HepG2 (cell line): Measurements from ENCODE around the gene PDE9A. TPM values are rescaled to one million over a fixed set of nuclear protein-coding genes. Genes with fewer than 3 reads are reported as not detected.

Source experiments
- ATAC-seq: fragments of 200-7000 bp; cut with Tn5 transposase; 3 replicates; pipeline ENCODE4 v1.9.1; 2020; ENCODE audit warnings: mild to moderate bottlenecking, moderate library complexity
- BruUV-seq: library from RNA; stranded (reverse); fragments of 400-500 nt; replicated peaks from 2 replicates; lab custom pipeline; 2021; lab: Mats Ljungman, UMichigan
- CTCF ChIA-PET: fragments of 300-600 bp; formaldehyde crosslinking; extraction: SDS; loops from one replicate; lab custom pipeline; 2021; ENCODE audit warnings: low total read pairs, inconsistent platforms, low intra/inter-chr PET ratio; lab: Yijun Ruan, JAX
- POLR2A ChIA-PET: fragments of 350-600 bp; sonication (Branson Sonifier 250); formaldehyde crosslinking; loops from one replicate; lab custom pipeline; 2020; ENCODE audit warnings: antibody characterized with exemption, inconsistent platforms; lab: Yijun Ruan, JAX
- DNase-seq: peaks from one replicate; pipeline ENCODE4 v3.0.0-alpha.2; 2015; ENCODE audit warnings: low spot score
- FAIRE-seq: peaks from 3 replicates; lab custom pipeline; 2011; peaks lifted over from hg19 to GRCh38; lab: Jason Lieb, UNC
- H2AFZ ChIP-seq: one replicate; pipeline ENCODE4 v1.6.1; 2011; ENCODE audit warnings: low read length, inconsistent platforms
- H3K27ac ChIP-seq: fragments of 300-600 bp; 3 replicates; pipeline ENCODE4 v1.8.0; 2011; ENCODE audit warnings: mixed run types, mild to moderate bottlenecking, mixed read lengths, low read length, inconsistent platforms; ENCODE audit not compliant: insufficient read depth; ENCODE audit errors: extremely low read length
- H3K27me3 ChIP-seq, 2 experiments: fragments of 200-600 bp in 1 of 2; 2 replicates in 1 of 2; 3 replicates in 1 of 2; pipeline versions ENCODE4 v1.6.0 to v1.8.0; 2011; ENCODE audit warnings: low read length in 2 of 2, mild to moderate bottlenecking in 2 of 2, moderate library complexity in 2 of 2, inconsistent platforms in 1 of 2; ENCODE audit not compliant: insufficient read depth in 2 of 2, control insufficient read depth in 1 of 2
- H3K36me3 ChIP-seq, 2 experiments: fragments of 200-600 bp in 1 of 2; replicated peaks in 1 of 2; 2 replicates in 1 of 2; 3 replicates in 1 of 2; pipeline versions ENCODE4 v1.5.1 to v1.8.0; 2011; ENCODE audit warnings: low read length in 2 of 2, inconsistent platforms in 1 of 2; ENCODE audit not compliant: insufficient read depth in 2 of 2, control insufficient read depth in 1 of 2
- H3K4me1 ChIP-seq: 2 replicates; pipeline ENCODE4 v1.5.1; 2012; ENCODE audit warnings: low read length, inconsistent platforms; ENCODE audit not compliant: insufficient read depth
- H3K4me2 ChIP-seq: 2 replicates; pipeline ENCODE4 v1.6.0; 2011; ENCODE audit warnings: low read depth, low read length, inconsistent platforms
- H3K4me3 ChIP-seq, 3 experiments: fragments of 200-600 bp in 1 of 3; sonication (generic), shearing (Covaris generic) in 1 of 3; replicated peaks in 1 of 3; 2 replicates each; pipeline ENCODE4 v1.5.1; 2011 to 2016; ENCODE audit warnings: low read length in 3 of 3, inconsistent platforms in 2 of 3, low read depth in 2 of 3, mild to moderate bottlenecking in 2 of 3, control low read depth in 1 of 3, mixed read lengths in 1 of 3; ENCODE audit not compliant: insufficient read depth in 1 of 3
- H3K79me2 ChIP-seq: one replicate; pipeline ENCODE4 v1.6.1; 2011; ENCODE audit warnings: low read length, inconsistent platforms; ENCODE audit not compliant: insufficient read depth
- H3K9ac ChIP-seq: 2 replicates; pipeline ENCODE4 v1.6.0; 2011; ENCODE audit warnings: mild to moderate bottlenecking, low read depth, low read length, inconsistent platforms; ENCODE audit not compliant: insufficient read depth
- H3K9me3 ChIP-seq: 2 replicates; pipeline ENCODE4 v1.5.1; 2012; ENCODE audit warnings: mild to moderate bottlenecking, low read length
- H4K20me1 ChIP-seq: 2 replicates; pipeline ENCODE4 v1.6.0; 2011; ENCODE audit warnings: inconsistent platforms, mild to moderate bottlenecking, low read length, moderate library complexity; ENCODE audit not compliant: insufficient read depth
- ASH2L ChIP-seq: fragments of 300-600, 200-600 bp; sonication (generic); IDR thresholded peaks from 2 replicates; pipeline ENCODE4 v1.7.0; 2017; ENCODE audit warnings: low read depth, mild to moderate bottlenecking, moderate library complexity, mixed read lengths, low read length; ENCODE audit not compliant: insufficient read length
- GZF1 ChIP-seq: sonication (generic); formaldehyde crosslinking; IDR thresholded peaks from 2 replicates; pipeline ENCODE4 v1.5.1; 2020; ENCODE audit warnings: mild to moderate bottlenecking, missing genetic modification reagents
- KDM2A ChIP-seq: sonication (generic); formaldehyde crosslinking; IDR thresholded peaks from 2 replicates; pipeline ENCODE4 v1.4.0; 2020; ENCODE audit warnings: low read depth, missing genetic modification reagents, borderline replicate concordance
- SMC3 ChIP-seq: IDR thresholded peaks from 2 replicates; pipeline ENCODE4 v1.6.1; 2011; ENCODE audit warnings: low read length, improper control_type of control experiment
- XRCC5 ChIP-seq: fragments of 200-400 bp; formaldehyde crosslinking; optimal IDR thresholded peaks from 2 replicates; pipeline ENCODE3; 2017; ENCODE audit warnings: mild to moderate bottlenecking, low read length
- ZNF510 ChIP-seq: sonication (generic); formaldehyde crosslinking; IDR thresholded peaks from 2 replicates; pipeline ENCODE4 v1.4.0; 2020; ENCODE audit warnings: low read depth, mild to moderate bottlenecking, missing genetic modification reagents
- ZNF547 ChIP-seq: sonication (generic); formaldehyde crosslinking; IDR thresholded peaks from 2 replicates; pipeline ENCODE4 v1.5.1; 2020; ENCODE audit warnings: mild to moderate bottlenecking, missing genetic modification reagents
- ZNF850 ChIP-seq: sonication (generic); formaldehyde crosslinking; conservative IDR thresholded peaks from 2 replicates; pipeline ENCODE4 v1.9.0; 2021; ENCODE audit warnings: mild to moderate bottlenecking, missing genetic modification reagents
- WGBS: methylation state at CpG from one replicate; pipeline ENCODE4 v1.1.6; 2017; ENCODE audit warnings: low lambda C conversion rate; 5-methylcytosine and 5-hydroxymethylcytosine counted together
- in situ Hi-C: cut with HindIII; loops from 2 replicates; pipeline ENCODE4 v1.10.0; 2017; ENCODE audit warnings: low pct_unique_long_range_greater_than_20kb; ENCODE audit not compliant: extremely low pct_ligation_motif_present
- intact Hi-C: fragments of 100-400 bp; cut with micrococcal nuclease; formaldehyde crosslinking; loops from one replicate; pipeline ENCODE4 v1.10.0; 2022; ENCODE audit not compliant: unreplicated experiment
- polyA plus RNA-seq, 8 experiments: library from polyadenylated mRNA; depleted of rRNA in 3 of 8; stranded (reverse) in 7 of 8; unstranded in 1 of 8; fragments of >200 nt; fragmentation: Illumina TruSeq in 4 of 8; extraction: Trizol in 4 of 8; gene quantifications; 2 replicates each; pipeline versions ENCODE4 v1.2.1 to v1.2.3, GENCODE V29; 2011 to 2016; ENCODE audit warnings: low read depth in 4 of 8, missing spikeins in 1 of 8, mixed read lengths in 1 of 8; ENCODE audit not compliant: insufficient read depth in 1 of 8
- total RNA-seq, 5 experiments: library from RNA; depleted of rRNA; stranded (reverse); fragments of >200 nt; fragmentation: Illumina TruSeq; extraction: Trizol; gene quantifications; 2 replicates each; pipeline ENCODE4 v1.2.3, GENCODE V29; 2016; ENCODE audit warnings: low read depth in 1 of 5
- TF ChIP-seq, protein P1 (sequence below): sonication (generic); formaldehyde crosslinking; IDR thresholded peaks from 2 replicates; pipeline ENCODE4 v1.4.0; 2020; ENCODE audit warnings: missing genetic modification reagents
- TF ChIP-seq, protein P2 (sequence below): sonication (generic); formaldehyde crosslinking; IDR thresholded peaks from 2 replicates; pipeline ENCODE4 v1.5.1; 2020; ENCODE audit warnings: mild to moderate bottlenecking, missing genetic modification reagents, moderate library complexity

The PDE9A gene
- total and polyA plus RNA-seq, 2 of the 13 experiments (the other 11 are each of a cell fraction or from before 2014, with no cell fraction given): 4.6 to 19.7 TPM

DNA sequence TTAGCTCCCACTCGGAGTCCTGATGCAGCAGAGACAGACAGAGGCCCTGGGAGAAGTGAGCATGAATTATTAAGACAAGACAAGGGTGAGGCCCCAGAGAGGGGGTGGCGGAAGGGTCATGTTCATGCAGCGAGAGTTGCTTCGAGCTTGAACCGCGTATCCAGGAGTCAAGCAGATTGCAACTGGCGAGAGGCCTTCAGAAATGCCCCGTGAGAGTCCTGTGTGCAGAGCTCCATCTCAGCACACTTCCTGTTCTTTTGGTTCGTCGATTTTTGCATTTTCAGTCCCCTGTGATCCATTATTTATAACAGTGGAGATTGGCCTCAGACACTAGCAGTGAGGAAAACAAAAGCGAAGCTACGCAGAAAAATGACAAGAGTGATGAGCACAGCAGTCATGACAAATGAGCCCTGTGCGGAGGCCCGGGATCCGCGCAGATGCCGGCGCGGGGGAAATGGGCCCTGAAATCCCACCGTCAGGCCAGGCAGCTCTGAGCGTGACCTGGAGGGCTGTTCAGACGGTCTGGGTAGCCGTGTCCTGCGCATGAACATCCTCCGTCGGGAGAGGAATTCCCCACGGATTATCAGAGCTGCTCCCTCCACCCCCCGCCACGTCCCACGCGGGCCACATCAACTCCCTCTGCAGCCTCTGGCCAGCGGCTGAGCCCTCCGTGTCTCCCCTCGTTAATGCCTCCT lies 15.0 kb downstream of the PDE9A start:
- H4K20me1 ChIP-seq: peaks cover 24% of the 10 kb centered on the region; the same call in 1 of the 2 replicates
- ATAC-seq: no peak
- TF ChIP-seq ZNF850 (no peak), ZNF547 (CRISPR knock-in tag) (no peak)
- TF ChIP-seq, protein P1, sequence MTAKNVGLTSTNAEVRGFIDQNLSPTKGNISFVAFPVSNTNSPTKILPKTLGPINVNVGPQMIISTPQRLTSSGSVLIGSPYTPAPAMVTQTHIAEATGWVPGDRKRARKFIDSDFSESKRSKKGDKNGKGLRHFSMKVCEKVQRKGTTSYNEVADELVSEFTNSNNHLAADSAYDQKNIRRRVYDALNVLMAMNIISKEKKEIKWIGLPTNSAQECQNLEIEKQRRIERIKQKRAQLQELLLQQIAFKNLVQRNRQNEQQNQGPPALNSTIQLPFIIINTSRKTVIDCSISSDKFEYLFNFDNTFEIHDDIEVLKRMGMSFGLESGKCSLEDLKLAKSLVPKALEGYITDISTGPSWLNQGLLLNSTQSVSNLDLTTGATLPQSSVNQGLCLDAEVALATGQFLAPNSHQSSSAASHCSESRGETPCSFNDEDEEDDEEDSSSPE: no peak
- BruUV-seq: no TSS peak
- no peak overlapping the region for H3K4me3 ChIP-seq
- intact Hi-C loops (no loop called here), in situ Hi-C loops (loop anchor here (25.0 kb wide), 1 partner anchor 94 kb away; no protein-coding TSS in a partner anchor)
- no peak for DNase-seq
- ChIA-PET POLR2A (interaction anchor here (0.9 kb wide), 1 partner anchor 14 kb away, joined by 3 read pairs; no protein-coding TSS in a partner anchor), CTCF (no interaction called here)
- no peak overlapping the region for H3K27ac ChIP-seq
- no peak for FAIRE-seq
- no peak overlapping the region for H3K9ac ChIP-seq
- WGBS: 81% methylated on average over 28 of the region's 34 CpGs
- H3K36me3 ChIP-seq: no peaks in the 10 kb centered on the region; a peak in 1 of 5 replicates
- no peaks in the 10 kb centered on the region for H3K9me3 ChIP-seq
- no peak overlapping the region for H3K4me2 ChIP-seq
- no peak overlapping the region for H2AFZ ChIP-seq
- H3K4me1 ChIP-seq: peaks cover 37% of the 10 kb centered on the region
- no peaks in the 10 kb centered on the region; a peak in 1 of 5 replicates for H3K27me3 ChIP-seq
- H3K79me2 ChIP-seq: no peaks in the 10 kb centered on the region

DNA sequence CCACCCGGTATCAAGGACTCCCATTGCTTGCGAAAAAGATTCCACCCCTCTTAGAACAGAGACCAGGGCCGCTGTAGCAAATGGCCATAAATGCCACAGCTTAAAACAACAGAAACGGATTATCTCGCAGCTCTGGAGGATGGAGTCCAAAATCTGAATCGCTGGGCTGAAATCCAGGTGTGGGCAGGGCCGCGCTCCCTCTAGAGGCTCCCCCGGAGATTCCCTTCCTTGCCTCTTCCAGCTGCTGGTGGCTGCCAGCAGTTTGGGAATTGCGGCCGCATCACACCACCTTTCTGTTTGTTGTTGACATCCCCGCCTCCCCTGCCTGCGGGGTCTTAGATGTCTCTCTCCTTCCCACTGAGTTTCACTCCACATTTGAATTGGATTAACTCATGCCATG lies 15.6 kb downstream of the PDE9A start:
- H3K27ac ChIP-seq: no peak overlapping the region
- peak; percentile 29 for DNase-seq
- no peaks in the 10 kb centered on the region for H3K9me3 ChIP-seq
- peak; percentile 68 for ATAC-seq
- intact Hi-C loops (no loop called here), in situ Hi-C loops (loop anchor here (25.0 kb wide), 1 partner anchor 93 kb away; no protein-coding TSS in a partner anchor)
- H3K9ac ChIP-seq: no peak overlapping the region
- 45% methylated on average over 12 of the region's 13 CpGs for WGBS
- no TSS peak for BruUV-seq
- H3K4me3 ChIP-seq: no peak overlapping the region
- H3K4me2 ChIP-seq: no peak overlapping the region
- POLR2A ChIA-PET: interaction anchor here (0.9 kb wide), 1 partner anchor 15 kb away, joined by 3 read pairs; no protein-coding TSS in a partner anchor
- no peaks in the 10 kb centered on the region for H3K79me2 ChIP-seq
- H3K27me3 ChIP-seq: no peaks in the 10 kb centered on the region; a peak in 1 of 5 replicates
- H3K36me3 ChIP-seq: no peaks in the 10 kb centered on the region; a peak in 1 of 5 replicates
- H3K4me1 ChIP-seq: peaks cover 39% of the 10 kb centered on the region
- FAIRE-seq: peak; percentile 32
- H4K20me1 ChIP-seq: peaks cover 29% of the 10 kb centered on the region; the same call in 1 of the 2 replicates
- H2AFZ ChIP-seq: no peak overlapping the region
- CTCF ChIA-PET: no interaction called here
- no peak for TF ChIP-seq ASH2L
- 0 out of 2 replicates have a peak, but pooled peaks have one; percentile 20 for TF ChIP-seq KDM2A
- TF ChIP-seq ZNF510 (CRISPR knock-in tag): no peak
- TF ChIP-seq SMC3: peak; percentile 27; the same call in 1 of the 2 replicates
- TF ChIP-seq GZF1 (CRISPR knock-in tag): no peak
- peak; percentile 43 for TF ChIP-seq XRCC5
- TF ChIP-seq, protein P2, sequence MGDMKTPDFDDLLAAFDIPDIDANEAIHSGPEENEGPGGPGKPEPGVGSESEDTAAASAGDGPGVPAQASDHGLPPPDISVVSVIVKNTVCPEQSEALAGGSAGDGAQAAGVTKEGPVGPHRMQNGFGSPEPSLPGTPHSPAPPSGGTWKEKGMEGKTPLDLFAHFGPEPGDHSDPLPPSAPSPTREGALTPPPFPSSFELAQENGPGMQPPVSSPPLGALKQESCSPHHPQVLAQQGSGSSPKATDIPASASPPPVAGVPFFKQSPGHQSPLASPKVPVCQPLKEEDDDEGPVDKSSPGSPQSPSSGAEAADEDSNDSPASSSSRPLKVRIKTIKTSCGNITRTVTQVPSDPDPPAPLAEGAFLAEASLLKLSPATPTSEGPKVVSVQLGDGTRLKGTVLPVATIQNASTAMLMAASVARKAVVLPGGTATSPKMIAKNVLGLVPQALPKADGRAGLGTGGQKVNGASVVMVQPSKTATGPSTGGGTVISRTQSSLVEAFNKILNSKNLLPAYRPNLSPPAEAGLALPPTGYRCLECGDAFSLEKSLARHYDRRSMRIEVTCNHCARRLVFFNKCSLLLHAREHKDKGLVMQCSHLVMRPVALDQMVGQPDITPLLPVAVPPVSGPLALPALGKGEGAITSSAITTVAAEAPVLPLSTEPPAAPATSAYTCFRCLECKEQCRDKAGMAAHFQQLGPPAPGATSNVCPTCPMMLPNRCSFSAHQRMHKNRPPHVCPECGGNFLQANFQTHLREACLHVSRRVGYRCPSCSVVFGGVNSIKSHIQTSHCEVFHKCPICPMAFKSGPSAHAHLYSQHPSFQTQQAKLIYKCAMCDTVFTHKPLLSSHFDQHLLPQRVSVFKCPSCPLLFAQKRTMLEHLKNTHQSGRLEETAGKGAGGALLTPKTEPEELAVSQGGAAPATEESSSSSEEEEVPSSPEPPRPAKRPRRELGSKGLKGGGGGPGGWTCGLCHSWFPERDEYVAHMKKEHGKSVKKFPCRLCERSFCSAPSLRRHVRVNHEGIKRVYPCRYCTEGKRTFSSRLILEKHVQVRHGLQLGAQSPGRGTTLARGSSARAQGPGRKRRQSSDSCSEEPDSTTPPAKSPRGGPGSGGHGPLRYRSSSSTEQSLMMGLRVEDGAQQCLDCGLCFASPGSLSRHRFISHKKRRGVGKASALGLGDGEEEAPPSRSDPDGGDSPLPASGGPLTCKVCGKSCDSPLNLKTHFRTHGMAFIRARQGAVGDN (CRISPR knock-in tag): peak; percentile 27; the same call in 1 of the 2 replicates
